LNCAP (cell line): ENCODE results near the gene CD9.

ENCODE experiments used
- TF ChIP-seq, protein P1 (sequence below): fragments of 450-650 bp; IDR thresholded peaks from 2 replicates; pipeline ENCODE4 v1.5.1; 2017; ENCODE audit warnings: mild to moderate bottlenecking

CD9 gene

DNA sequence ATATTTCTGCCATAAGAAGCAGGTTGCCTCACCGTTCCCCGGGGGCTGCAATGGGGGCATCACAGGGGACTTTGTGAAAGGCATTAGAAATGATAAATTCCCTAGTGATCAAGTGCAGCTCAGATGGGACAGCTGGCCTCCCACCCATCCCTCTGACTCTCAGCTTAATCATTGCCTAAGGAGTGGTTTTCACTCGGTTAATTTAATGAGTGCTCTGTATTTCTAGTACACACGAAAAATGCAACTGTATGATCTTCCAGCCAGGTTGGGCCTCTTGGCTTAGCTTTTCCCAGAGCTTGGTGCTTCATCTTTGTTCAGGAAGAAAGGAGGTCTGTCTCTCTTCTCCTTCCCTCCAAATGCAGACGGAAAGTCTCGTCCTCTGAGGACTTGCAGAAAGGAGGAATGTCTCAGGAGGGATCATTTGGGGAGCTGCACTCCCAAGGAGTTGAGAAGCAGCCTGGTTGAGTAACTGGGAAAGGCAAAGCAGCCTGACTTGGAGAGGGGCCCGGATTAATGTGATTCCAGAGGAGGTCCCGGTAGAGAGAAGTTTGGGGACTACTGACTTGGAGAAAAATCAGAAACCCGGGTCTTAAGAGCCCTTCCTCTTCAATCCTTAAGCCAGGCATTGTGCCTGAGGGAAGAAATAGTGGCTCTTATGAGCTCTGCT lies 7.2 kb downstream of the CD9 start:
- TF ChIP-seq, protein P1, sequence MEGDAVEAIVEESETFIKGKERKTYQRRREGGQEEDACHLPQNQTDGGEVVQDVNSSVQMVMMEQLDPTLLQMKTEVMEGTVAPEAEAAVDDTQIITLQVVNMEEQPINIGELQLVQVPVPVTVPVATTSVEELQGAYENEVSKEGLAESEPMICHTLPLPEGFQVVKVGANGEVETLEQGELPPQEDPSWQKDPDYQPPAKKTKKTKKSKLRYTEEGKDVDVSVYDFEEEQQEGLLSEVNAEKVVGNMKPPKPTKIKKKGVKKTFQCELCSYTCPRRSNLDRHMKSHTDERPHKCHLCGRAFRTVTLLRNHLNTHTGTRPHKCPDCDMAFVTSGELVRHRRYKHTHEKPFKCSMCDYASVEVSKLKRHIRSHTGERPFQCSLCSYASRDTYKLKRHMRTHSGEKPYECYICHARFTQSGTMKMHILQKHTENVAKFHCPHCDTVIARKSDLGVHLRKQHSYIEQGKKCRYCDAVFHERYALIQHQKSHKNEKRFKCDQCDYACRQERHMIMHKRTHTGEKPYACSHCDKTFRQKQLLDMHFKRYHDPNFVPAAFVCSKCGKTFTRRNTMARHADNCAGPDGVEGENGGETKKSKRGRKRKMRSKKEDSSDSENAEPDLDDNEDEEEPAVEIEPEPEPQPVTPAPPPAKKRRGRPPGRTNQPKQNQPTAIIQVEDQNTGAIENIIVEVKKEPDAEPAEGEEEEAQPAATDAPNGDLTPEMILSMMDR = no peak

DNA sequence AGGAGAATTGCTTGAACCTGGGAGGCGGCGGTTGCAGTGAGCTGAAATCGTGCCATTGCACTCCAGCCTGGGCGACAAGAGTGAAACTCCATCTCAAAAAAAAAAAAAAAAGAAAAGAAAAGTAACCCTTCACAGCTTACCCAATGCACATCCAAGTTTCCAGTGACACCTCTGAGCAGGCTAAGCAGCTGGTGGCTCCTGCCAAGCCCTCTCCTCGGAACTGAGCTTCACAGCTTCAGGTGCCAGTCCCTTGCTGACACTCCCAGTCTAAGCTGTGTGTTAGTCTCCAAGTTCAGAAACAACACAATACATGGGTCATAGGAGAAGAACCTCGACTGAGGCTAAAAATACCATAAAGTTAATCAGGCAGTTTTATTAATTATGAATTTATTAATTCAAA lies 7.9 kb downstream of the CD9 start:
- TF ChIP-seq, protein P1 = no peak

DNA sequence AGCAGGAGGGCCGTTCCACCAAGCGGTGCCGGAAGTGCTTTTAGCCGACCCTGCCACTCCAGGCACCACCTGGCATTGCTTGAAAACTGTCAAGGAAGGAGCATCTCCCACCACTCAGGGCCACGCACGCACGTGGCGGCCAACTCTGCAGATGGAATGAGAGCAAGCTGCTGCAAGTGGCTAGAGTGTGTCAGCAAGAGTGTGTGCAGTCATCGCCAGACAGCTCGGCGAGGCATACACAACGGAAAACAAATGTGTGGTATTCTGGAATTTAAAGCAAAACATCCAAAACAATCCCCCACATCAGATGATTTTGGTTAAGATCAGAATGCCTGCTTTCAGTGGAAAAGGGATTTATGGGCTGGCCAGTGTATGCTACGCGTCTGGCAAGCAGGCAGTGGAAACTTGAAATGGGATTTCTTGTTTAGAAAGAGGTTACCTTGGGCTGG lies 11.2 kb downstream of the CD9 start:
- TF ChIP-seq, protein P1 = no peak

DNA sequence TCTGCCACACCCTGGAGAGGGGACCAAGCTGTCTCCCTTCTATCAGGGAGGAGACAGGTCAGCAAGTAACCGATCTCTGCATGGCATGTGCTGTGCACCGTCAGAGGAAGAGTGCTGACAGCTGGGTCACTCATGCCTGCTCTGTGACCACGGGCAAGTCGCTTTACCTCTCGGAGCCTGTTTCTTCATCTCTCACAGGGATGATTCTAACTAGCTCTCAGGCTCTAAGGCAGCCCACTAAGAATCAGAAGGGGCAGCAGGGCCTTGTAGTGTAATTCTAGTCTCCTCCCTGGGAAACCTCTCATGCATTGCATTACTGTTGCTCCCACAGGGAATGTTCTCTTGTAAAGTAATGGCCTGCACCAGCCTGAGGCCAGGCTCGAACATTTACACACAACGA lies 11.9 kb downstream of the CD9 start:
- TF ChIP-seq, protein P1 = no peak

DNA sequence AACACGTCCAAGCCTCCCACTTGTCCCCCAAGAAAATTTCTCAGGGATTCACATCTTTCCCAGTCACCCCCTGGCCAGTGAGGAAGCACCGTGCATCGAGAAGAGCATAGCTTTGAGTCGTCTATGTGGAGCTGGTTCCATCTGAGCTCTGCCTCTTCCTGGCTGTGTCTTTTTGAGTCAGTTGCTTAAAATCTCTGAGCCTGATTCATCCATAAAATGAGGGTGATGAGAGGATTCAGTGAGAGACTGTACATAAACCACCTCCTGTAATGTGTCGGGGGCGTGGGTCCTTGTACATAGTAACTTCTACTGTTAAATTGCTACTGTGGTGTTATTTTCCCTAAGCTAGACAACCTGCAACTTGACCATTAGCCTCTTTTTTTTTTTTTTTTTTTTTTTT lies 13.8 kb downstream of the CD9 start:
- TF ChIP-seq, protein P1 = no peak

DNA sequence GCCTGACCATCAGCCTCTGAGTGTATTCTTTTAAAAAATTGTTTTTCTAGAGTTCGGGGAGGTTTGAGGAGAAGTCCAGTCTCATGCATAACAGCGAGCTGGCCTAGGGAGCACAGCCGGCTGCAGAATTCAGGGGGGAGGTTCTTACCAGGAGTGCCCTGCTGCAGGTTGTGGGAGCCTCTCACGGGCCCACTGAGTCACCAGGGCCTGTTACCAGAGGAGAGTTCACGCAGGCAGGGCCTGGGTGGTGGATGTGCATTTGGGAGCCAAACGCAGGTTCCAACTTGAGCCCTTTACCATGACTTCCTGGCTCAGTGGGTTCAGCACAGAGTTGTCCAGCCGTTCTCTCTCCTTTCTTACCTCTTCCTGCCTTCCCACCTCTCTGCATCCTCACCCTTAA lies 14.4 kb downstream of the CD9 start:
- TF ChIP-seq, protein P1 = no peak

DNA sequence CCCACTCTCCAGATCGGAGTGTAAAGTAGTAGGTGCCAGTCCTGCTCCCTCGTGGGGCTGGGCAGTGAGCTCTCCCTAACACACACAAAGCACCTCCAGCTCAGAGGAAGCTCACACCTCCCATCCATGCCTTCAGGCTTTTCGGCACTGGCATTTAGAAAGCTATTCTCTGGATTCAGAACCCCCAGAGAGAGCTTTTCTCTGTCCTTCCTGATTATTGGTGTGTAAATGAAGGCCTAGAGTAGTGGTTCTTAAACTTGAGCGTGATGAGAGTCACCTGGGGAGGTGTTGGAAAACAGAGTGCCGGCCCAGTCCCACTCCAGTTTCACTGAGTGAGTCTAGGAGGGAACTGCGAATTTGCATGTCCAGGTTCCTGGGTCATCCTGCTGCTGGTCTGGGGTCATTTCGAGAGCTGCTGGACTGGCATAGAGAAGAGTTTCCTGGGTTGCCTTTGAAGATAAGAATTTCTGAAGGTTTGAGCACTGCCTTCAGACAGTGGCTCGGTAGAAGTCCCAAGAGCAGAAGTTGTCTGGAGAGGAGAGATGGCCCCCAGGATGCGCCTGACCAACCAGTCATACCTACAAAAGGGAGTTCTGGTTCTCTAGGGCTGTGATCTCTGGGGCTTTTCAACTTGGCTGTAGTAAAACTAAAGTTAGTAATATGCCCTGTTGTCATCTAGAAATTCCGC lies 15.1 kb downstream of the CD9 start:
- TF ChIP-seq, protein P1 = no peak
